DMS114 treated with DMSO at 0.1 percent for 48 hours (cell line): ENCODE measurements around the gene EVX1.

Experiments
- DNase-seq: peaks from one replicate; lab custom pipeline; 2025; ENCODE audit not compliant: unreplicated experiment; lab: John Stamatoyannopoulos, UW

Gene EVX1

DNA sequence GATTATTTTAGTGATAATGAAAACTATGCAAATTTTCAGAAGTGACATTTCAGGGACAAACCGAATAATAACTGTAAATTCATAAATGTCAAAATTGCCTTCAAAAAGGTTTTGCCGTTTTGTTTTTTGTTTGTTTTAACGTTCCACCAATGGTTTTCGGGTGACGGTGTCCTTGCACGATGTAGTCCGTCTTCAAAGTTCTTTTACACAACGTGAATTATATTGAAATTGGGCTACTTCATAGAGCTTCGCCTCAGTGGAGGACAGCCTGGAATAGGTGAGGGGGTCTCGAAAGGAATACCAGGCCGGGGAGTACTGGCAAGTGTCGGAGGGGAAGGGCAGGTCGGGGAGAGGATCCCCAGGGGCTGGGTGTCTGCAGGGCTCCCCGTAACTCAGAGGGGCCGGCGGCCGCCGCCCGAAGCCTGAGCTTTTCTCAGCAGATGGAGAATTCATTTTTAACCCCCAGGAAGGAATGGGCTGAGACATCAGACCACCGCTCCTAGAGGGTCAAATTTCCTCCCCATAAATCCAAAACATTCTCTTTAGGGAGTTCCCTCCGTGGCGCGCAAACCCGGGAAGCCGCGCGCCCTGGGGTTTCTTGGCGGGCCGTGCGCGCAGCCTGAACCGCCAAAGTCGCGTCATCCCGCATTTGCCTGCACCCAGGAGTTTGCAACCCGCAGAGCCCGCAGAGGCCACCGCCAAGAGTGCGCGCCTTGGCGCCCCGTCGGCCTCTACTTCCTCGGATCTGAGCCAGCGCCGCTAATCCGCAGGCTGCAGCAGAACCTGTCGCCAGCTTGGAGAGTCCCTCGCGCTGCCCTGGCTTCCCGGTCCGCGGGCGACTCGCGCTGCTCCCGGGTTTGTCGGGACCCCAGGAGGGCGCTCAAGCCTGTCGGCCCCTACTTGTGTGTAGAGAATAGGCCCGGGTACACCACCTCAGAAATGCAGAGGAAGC lies 17.3 kb upstream of the EVX1 start:
- DNase-seq: no peak

DNA sequence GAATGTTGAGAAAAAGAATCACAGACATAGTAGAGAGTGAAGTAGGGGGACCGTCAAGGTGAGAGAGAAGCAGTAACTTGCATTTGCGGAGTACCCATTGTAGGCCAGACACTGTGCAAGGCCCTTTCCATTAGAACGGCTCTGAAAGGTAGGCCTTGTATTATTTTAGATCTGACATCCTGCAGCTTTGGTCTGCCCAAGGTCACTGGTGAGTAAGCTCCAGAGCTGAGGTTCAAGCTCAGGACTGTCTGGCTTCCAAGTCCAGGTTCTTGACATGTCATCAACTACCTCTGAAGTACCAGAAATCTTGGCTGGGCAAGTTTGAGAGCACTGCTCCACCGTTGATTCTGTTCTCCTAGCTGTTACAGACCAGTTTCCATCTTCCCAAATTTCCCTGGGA lies 13.2 kb upstream of the EVX1 start:
- DNase-seq: no peak

DNA sequence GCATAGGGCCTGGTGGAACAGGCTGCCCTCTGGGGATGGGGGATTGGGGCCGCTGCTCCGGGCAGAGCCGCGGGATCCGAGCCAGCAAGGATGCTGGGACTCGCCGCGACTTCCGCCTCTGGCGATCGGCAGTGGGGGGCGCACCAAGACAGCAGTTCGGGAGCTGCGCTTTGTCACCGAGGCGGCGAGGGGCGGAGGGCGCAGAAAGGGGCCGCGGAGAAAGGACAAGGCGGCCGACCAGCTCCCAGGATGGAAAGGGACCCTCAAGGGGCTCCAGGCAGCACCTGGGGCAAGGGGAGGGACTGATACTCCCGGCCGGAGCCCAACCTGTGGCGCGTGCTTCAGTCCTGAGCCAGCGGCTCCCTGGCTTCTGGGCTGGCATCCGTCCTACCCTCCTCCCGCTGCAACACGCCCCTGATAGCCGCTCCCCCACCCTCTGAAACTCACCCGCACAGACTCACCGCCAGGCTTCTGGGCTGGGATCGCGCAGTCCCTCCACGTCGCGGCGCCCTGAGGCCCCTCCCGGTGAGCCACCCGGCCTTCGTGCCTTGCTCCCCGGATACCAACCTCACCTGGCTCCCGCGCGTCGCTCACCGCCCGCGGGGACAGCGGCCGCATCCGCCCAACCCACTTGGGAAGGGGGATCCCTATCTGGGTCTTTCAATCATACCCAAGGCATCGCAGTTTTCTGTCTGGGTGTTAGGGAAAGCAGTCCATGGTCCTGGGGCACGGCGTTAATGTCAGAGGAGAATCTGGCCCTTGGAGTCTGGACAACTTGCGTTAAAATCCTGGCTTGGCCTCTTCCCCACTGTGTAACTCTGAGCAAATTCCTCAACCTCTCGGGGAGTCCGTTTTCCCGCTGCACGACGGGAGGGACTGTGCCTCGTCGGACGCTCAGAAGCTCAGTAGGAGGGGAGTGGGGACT lies 7.0 kb upstream of the EVX1 start:
- peak; percentile 35 for DNase-seq

DNA sequence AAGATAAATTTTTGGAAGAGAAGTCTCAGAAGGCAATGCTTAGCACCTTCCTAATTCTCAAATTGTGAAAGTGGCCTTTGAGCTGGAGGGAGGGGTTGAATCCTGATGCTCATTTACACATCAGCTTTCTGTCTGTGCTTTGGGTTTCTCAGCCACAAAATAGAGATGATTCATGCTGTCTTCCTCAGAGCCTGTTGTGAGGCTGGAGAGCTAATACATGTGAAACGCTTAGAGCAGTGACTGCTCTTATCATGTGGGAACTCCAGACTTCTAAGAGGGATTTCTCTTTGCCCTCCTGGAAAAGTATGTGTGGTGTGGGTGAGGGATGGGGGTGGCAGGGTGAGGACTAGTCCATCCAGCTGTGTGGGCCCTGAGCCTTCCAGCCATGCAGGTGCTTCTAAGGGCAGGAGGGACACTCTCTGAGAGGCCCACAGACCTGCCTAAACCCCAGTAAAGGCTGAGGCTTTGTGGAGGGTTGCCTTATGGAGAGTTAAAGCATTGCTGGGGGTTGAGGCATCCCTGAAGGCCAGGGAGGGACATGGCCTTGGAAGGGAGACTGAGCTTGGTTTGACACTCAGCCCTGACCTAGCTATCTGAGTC lies 4.8 kb upstream of the EVX1 start:
- no peak for DNase-seq

DNA sequence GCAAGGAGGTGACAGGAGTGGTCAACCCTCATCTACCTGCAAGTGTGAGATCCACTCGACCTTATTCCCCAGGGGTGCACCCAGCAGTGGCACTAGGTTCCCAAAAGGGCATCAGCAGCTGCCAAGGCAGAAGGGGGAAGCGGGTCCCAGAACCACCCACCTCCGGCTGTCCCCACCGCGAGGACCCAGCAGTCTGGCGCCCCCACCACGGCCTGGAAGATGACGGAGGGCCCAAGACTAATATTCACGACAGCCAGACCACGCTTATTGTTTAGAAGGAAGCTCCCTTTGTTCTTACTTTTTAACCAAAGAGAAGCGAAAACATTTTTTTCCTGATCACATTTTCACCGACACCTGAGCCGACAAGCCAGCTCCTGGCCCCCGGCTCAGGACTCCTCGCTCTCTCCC lies 3.6 kb upstream of the EVX1 start:
- DNase-seq: no peak

DNA sequence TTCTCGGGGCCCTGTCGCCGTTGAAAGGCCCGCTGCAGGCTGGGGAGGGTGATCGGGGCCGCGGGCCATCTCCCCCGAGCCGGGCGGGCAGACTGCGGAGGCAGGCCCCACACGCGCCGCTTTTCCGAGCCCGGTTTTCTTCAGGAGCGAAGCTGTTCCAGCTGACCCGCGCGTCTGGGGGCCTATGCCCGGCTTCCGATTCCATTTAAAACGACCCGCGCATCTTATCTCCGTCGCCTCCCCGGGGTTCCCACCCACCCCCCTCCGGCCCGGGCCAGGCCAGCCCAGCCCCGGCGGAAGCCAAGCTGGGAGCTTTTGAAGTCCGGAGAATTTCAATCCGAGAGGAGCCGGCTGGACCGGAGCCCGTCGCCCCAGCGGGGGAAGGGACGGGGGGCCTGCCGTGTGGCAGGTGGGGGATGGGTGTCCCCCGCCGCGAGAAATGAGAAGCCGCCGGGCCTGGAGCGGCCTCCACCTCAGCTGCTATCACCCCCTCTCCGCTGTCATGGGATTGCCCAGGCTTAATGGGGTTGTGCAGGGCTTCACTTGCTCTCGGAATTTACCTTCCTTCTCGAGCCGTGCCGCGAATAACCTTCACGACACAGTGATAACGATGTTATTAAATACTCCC lies 3.1 kb upstream of the EVX1 start:
- DNase-seq: no peak

DNA sequence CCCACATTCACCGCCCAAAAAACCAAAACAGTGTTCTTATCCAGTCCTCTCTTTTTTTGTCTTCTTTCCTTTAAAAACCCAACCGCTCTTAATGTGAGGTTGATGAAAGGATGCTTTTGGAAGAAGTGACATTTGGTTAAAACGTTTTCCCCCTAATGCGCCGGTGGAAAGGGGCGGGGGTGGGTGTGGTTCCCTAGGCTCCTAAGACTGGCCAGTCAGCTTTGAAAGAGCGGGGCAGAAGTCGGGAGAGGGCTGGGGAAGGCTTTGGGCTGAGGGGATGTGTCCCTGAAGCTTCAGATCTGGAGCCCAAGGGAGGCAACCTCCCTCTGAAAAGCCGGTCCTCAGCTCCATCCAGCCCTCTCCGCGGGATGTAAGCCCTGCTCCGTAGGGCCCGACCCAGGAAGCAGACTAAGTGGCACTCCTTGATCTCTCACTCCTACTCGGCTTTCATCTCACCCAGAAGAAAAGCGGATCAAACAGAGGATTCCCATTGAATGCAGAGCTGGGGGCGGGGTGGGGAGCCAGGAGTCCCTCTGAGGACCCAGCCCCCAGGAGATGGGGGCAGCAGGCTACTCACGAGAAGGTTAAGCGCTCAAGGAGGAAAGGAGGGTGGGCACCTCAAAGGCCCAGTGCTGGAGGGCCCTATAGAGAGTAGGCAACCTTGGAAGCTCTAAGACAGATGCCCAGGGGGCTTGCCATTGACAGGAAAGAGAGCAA lies 2.4 kb upstream of the EVX1 start:
- no peak for DNase-seq

DNA sequence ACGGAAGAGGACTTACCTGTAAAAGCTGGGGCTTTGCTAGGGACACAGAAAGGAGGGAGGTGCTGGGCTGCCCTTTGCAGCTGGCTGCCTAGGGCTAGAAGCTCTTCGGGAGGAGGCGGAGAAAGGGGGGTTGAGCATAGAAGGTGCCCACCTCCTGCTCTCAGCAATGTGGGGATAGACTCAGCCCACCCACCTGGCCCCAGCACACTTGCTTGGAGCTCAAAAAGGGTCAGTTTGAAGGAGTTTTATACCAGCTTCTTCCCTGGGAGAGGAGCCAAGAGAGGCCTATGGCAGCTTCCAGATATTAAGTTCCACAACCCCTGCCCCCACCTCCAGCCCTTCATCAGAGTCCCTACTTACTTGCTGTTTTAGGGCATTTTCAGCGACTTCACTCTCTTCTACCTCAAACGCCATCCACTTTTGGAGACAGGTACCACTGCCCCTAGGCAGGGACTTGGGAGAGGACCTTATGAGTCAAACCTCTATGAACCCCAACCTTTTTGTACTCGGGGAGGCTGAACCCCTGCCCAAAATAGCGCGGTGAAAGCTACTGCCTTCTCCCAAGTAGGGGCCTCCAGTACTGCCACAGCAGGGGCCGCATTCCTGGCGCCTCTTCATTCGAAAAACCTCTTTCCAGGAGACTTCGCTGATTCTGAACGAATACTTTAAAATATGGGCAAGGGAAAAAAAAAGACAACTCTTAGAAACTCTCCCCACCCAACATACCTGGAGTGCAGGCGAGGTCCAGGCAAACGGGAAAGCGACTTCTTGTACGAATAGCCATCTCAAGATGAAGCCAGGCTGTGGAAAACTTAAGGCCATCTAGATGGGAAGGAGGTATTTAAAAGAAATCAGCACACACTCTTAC lies 1.2 kb upstream of the EVX1 start:
- DNase-seq: no peak

DNA sequence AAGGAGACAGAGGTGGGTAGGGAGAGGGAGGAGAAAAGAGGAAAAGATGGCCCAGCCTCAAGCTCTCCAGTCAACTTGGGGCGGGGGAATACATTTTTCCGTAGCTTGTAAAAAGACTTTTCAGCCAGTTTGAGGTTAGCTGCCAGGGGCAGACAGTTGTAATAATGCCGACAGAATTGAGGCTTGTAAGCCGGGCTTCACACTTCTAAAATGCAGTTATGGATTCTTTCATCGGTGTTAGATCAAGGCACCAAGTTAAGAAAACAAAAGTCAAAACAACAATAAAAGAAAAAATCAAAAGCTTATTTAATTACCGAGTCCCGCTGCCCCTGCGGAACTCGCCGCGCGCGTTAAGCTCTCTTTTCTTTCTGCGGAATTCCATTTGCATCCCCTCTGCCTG lies 448 bp upstream of the EVX1 start:
- no peak for DNase-seq

DNA sequence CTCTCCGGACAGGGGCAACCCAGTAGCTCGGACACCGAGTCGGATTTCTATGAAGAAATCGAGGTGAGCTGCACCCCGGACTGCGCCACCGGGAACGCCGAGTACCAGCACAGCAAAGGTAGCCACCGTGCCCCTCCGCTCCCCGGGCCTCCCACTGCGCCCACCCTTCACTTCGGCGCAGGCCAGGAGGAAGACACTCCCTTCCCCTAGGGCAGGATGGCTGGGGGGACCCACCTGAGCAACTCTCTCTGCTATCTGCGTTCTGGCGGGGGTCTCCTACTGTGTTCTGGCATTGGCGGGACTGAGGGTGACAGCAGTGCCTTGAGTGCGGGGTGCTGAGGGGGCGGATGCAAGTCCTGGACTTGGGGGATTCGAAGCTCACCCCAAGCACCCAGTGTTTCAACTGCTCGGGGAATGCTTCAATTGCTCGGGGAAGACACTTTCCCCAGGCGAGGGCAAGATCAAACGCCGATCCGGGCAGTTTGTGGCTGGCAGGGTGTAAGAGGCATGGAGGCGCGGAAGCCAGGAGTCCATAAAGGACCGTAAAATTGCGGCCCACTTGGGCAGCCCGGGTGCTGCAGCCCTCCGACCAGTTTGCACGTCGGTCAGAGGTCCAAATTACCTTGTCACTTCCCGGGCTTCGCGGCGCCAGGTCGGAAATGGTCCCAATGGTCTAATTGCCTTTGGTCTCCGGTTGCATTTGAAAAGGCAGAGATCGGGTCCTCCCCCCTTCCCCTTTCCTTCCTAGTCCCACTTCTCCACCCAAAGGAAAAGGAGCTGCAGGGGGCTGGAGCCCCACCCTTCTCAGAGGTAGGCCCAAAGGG lies 950 bp downstream of the EVX1 start:
- no peak for DNase-seq

DNA sequence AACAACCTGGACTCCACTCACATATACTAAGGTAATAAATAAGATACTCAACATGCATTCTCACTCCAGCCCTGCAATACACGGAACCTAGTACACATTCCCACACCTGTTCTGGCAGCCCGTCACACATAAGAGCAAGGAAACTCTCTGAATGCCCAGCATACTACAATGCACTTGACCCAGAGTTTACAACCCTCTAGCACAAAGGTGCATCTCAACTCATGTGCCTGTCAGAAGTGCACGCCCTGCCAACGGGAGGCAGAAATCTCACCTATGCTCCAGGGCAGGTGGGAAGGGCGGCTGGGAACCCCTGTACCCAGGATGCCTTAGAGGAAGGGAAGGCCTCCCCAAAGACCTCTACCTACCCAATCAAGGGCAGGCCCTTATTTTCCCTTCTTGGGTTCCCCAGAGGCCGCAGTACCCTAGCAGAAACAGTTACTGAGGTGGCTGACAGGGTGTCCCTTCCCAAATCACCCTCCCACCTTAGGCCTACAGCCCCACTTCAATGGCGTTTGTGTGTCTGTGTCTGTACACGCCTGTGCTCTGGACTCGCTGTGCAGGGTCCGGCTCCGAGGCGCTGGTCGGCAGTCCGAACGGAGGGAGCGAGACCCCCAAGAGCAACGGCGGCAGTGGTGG lies 2.0 kb downstream of the EVX1 start:
- no peak for DNase-seq

DNA sequence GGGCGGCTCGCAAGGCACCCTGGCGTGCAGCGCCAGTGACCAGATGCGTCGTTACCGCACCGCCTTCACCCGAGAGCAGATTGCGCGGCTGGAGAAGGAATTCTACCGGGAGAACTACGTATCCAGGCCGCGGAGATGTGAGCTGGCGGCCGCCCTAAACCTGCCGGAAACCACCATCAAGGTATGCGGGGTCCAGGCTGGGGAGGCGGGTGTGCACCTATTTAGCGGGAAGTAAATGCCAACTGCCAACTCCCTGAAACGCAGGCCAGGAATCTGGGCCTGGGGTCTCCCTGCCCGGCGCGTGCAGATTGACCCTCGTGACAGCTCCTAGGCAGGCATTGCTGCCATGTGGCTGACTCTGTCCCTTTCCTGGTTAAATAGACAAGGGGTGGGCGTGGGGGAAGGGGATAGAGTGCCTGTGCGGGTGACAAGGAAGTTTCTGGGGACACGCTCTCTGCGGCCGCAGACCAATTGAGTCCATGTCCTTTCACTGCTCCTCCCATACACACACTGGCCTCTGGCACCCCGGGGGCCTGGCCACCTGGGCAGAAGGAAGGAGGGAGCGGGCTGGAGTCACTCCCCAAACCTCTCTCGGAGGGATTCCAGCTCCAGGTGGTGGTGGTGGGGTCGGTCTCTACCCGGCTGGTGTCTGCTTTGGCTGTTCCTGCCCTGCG lies 2.7 kb downstream of the EVX1 start:
- no peak for DNase-seq

DNA sequence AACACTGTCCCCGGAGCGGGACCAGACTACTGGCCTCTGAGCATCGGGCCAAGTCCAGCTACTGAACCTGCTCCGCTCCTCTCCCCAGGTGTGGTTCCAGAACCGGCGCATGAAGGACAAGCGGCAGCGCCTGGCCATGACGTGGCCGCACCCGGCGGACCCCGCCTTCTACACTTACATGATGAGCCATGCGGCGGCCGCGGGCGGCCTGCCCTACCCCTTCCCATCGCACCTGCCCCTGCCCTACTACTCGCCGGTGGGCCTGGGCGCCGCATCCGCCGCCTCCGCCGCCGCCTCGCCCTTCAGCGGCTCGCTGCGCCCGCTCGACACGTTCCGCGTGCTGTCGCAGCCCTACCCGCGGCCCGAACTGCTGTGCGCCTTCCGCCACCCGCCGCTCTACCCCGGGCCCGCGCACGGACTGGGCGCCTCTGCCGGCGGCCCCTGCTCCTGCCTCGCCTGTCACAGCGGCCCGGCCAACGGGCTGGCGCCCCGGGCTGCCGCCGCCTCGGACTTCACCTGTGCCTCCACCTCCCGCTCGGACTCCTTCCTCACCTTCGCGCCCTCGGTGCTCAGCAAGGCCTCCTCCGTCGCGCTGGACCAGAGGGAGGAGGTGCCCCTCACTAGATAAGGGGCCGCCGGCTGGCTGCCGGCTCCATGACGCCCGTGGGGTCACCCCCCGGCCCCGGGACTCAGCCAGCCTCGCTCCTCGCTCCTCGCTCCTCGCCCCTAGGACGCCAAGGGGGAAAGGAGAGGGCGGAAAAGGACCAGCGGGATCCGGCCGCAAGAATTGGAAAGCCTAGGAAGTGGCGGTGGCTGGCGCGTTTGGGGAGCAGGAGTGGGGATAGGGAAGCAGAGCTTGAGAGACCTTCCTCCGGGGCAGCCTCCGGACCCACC lies 3.4 kb downstream of the EVX1 start:
- DNase-seq: no peak

DNA sequence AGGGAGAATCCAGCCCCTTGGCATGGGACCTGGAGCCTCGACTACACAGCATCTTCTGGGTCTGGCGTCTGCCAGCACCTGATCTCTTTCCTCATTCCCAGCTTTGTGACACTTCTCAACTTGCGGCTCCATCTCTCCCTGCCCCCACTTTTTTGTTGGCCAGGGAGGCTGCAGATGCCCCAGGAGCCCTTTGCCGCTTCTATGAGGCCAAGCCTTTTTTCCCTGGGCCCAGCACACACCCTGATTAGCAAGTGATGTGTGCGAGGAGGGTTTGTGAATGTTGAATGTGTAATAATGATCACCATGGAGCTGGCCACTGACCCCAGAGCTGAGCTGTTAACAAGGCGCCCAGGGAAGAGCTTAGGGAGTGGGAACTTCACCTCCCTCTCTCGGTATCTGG lies 4.4 kb downstream of the EVX1 start:
- DNase-seq: no peak

DNA sequence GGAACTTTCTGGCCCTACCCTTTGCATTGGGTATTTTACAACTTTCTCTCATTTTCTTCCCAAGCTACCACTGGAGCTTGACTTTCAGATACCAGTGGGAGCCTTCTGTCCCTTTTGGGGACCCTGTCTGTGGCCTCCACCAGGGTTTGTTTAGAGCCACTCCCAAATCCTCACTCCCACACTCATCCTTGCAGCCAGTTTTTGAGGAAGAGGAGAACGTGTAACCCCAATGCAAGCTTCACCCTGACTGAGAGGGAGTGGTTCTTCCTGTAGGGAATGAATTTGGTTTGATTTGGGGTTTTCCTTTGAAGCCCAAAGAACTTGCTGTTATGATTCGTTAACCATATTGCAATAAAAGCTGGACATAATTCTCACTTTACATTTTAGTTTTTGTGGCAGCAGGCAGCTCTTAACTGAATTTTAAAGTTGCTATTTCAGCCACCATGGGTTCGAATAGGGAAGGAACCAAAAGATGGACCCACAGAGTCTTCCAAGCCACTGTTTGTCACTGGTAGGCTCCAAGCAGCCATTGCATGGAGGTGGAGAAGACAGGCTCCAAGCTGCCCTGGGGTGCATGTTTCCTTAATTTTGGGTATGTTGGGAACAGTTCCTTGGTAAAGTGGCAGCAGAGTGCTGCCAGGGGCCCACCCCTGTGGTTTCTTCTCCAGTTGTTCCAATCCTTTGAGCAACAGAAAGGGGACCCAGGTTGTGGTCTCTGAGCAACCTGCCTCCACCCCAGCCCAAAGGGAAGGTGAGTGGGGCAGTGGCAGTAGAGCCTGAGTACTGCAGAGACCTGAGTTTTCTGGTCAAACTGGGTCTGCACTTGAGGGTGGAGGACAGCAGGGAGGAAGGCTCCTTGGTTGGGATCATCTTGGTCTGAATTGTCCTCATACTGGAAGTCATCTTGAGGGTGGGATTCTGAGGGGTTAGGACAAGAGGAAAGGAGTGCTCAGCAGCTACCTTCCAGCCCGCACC lies 5.1 kb downstream of the EVX1 start:
- no peak for DNase-seq
